Measurements from ENCODE around the gene RAB7A.
A peak's percentile ranks its signal among the peaks of the same experiment; 100 is the strongest.
"Not testable (repeated sequence)": the region's sequence is repeated elsewhere in the genome, so short reads cannot be mapped to it uniquely, and the experiment has no call there.

Gene RAB7A

GRCh38 chr3:128710816-128711433 lies 15.1 kb upstream of the RAB7A start:
- FAIRE-seq (no peak), DNase-seq (ENCODE audit: insufficient read length, low spot score) (no peak)

GRCh38 chr3:128712848-128713247 lies 13.1 kb upstream of the RAB7A start:
- FAIRE-seq (no peak), DNase-seq (ENCODE audit: insufficient read length, low spot score) (no peak)

GRCh38 chr3:128714887-128715491 lies 11.0 kb upstream of the RAB7A start:
- peak; percentile 85 for FAIRE-seq
- DNase-seq (ENCODE audit: insufficient read length, low spot score) = no peak

- DNase-seq (ENCODE audit: insufficient read length, low spot score); FAIRE-seq: not testable (repeated sequence)
These were observed 7.1 kb upstream of the RAB7A start for GRCh38 chr3:128718892-128719291.

GRCh38 chr3:128720891-128721290 lies 5.1 kb upstream of the RAB7A start:
- FAIRE-seq (no peak), DNase-seq (ENCODE audit: insufficient read length, low spot score) (no peak)

GRCh38 chr3:128723477-128723876 lies 2.5 kb upstream of the RAB7A start:
- FAIRE-seq (no peak), DNase-seq (ENCODE audit: insufficient read length, low spot score) (no peak)

GRCh38 chr3:128725547-128726022 lies 398 bp upstream of the RAB7A start:
- FAIRE-seq (no peak), DNase-seq (ENCODE audit: insufficient read length, low spot score) (no peak)

- DNase-seq (ENCODE audit: insufficient read length, low spot score) (no peak), FAIRE-seq (peak; percentile 62)
These were observed 1.1 kb downstream of the RAB7A start for GRCh38 chr3:128727059-128727458.

GRCh38 chr3:128727485-128727884 lies 1.5 kb downstream of the RAB7A start:
- FAIRE-seq (no peak), DNase-seq (ENCODE audit: insufficient read length, low spot score) (no peak)

- no peak for DNase-seq (ENCODE audit: insufficient read length, low spot score)
- FAIRE-seq = no peak
These were observed 2.0 kb downstream of the RAB7A start for GRCh38 chr3:128727996-128728395.

- not testable (repeated sequence) for FAIRE-seq; DNase-seq (ENCODE audit: insufficient read length, low spot score)
These were observed 2.5 kb downstream of the RAB7A start for GRCh38 chr3:128728521-128728920.

GRCh38 chr3:128730471-128730870 lies 4.5 kb downstream of the RAB7A start:
- no peak for FAIRE-seq
- no peak for DNase-seq (ENCODE audit: insufficient read length, low spot score)

GRCh38 chr3:128734523-128735189 lies 8.7 kb downstream of the RAB7A start:
- peak; percentile 64 for FAIRE-seq
- no peak for DNase-seq (ENCODE audit: insufficient read length, low spot score)

GRCh38 chr3:128735287-128735686 lies 9.3 kb downstream of the RAB7A start:
- FAIRE-seq = peak; percentile 14
- DNase-seq (ENCODE audit: insufficient read length, low spot score) = no peak

GRCh38 chr3:128735884-128736283 lies 9.9 kb downstream of the RAB7A start:
- no peak for FAIRE-seq
- no peak for DNase-seq (ENCODE audit: insufficient read length, low spot score)

- no peak for FAIRE-seq
- DNase-seq (ENCODE audit: insufficient read length, low spot score) = no peak
These were observed 10.6 kb downstream of the RAB7A start for GRCh38 chr3:128736601-128737000.

GRCh38 chr3:128740621-128741020 lies 14.6 kb downstream of the RAB7A start:
- FAIRE-seq (no peak), DNase-seq (ENCODE audit: insufficient read length, low spot score) (no peak)

GRCh38 chr3:128742821-128743594 lies 17.0 kb downstream of the RAB7A start:
- FAIRE-seq (no peak), DNase-seq (ENCODE audit: insufficient read length, low spot score) (no peak)

GRCh38 chr3:128745742-128746141 lies 19.8 kb downstream of the RAB7A start:
- DNase-seq (ENCODE audit: insufficient read length, low spot score) (no peak), FAIRE-seq (no peak)

GRCh38 chr3:128746881-128747280 lies 20.9 kb downstream of the RAB7A start:
- DNase-seq (ENCODE audit: insufficient read length, low spot score) = no peak
- FAIRE-seq = no peak

- FAIRE-seq = no peak
- DNase-seq (ENCODE audit: insufficient read length, low spot score) = no peak
These were observed 22.6 kb downstream of the RAB7A start for GRCh38 chr3:128748557-128748956.

All from GM19239 (cell line).